GM12892 (cell line): ENCODE data around the gene LRRC15.

ENCODE experiments used
- POLR2A ChIP-seq: IDR thresholded peaks from 2 replicates; pipeline ENCODE4 v1.6.1; 2011; ENCODE audit warnings: low read depth, low read length, control low read depth
- POLR2AphosphoS5 ChIP-seq: IDR thresholded peaks from 2 replicates; pipeline ENCODE4 v1.6.1; 2011; ENCODE audit warnings: low read depth, low read length, control low read depth

GRCh38 chr3:194382196-194382891 lies 12.8 kb upstream of the LRRC15 start:
- TF ChIP-seq POLR2A (no peak), POLR2AphosphoS5 (no peak)
